Pons (tissue), 1 donor: ENCODE measurements around the gene GHSR.

ENCODE experiments used
- DNase-seq: peaks from one replicate; pipeline ENCODE4 v3.0.0-alpha.2; 2016; ENCODE audit warnings: low spot score

GHSR gene

DNA sequence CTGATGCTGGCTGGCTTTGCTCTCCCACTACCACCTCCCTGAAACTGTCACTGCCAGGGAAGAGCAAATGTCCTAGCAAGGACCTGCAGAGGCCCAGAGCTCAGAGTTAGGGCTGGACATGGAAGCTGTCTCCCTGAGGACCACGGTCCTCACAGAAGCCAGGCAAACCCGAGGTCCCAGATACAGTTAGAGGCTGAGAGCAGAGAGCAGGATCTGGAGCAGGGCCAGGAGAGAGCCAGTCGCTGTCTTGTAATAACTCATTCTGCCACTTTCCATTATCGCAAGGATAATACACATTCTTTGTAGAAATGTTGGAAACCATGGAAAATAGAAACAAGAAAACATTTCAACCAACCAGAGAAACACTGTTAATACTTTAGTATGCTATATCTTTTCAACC lies 10.1 kb downstream of the GHSR start:
- DNase-seq: no peak

DNA sequence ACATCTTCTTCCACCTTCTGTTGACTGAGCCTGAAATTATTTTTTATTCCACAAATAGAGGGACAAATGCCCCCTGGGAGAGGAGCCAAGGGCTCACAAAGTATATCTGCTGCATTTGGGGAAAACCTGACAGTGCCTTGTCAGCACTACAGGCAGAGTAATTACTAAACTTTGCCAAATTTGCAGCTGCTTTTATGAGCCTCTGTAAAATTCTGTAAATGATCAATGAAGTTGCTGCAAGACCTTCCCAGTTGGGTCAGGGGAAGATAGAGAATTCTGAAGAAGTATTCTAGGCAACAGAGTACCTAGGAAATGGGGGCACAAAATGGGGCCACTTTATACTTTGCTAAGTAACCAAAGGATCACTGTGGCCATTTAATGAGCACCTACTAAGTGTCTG lies 10.5 kb downstream of the GHSR start:
- DNase-seq: no peak

DNA sequence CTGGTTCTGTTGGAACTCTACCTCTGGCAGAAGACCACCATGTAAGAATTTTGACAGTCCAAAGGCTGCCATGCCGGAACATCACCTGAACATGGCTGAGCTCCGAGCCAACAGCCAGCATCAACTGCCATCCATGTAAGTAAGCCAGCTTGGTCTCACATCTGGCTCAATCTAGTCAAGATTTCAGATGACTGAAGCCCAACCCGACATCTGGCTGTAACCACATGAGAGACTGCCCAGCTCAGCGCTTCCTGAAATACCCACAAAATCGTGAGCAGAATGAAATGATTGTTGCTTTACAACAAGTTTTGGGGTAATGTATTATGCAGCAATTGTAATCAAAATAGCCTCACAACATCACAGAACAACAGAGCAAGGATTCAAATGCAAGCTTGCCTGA lies 32.9 kb downstream of the GHSR start:
- no peak for DNase-seq

DNA sequence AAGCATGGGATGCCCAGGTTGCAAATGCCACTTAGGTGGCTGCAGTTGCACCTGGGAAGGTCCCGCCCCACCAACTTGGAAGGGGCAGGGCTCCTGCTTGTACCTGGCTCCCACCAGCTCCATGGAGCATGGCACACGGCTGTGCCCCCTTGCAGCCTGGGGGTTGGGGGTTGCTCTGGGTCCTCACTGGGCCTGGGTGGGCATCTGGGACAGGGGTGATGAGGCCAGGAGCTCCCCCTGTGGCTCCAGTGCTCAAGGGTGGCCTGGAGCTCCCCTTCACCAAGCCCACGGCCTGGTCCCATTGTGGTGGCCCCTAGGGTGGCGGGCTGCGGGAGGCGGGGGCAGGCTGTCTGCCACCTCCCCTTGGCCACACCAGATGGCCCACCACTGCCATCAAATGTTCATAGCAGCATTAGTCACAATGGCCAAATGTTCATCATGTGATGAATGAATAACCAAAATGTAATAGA lies 36.7 kb downstream of the GHSR start:
- DNase-seq: no peak

DNA sequence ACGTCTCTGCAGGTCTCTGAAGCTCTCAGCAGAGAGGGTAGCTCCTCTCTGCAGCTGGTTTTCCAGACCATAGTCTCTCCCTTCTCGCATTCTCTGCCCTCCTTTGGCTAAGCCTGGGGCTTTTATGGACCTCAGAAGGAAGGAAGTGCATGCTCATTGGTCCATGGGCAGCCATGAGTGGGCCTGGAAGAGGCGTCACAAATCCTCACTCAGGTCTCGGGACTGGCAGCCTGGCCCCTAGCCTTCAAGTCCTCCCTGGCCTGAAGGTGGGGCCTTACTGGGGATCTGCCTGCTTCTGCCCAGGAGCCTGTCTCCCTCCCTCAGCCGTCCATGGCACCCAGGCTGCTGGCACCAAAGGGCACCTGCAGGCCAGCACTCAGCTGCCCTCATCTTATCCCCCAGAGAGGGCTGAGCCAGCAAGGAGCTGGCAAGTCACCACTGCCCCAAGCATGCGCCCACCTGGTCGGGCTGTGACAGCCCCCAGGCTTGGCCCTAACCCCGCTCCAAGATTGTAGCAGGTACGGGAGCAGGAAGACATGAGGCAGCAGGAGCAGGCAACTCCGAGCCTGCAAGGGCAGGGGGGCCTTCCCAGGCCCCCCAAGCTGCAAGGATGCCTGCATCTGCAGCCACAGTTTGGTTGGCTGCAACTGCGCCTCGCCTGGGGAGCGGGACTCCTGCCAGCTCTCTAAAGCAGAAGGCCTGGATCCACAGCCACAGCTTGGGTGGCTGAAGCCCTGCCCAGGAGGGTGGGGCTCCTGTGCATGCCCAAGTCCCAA lies 37.4 kb downstream of the GHSR start:
- no peak for DNase-seq

DNA sequence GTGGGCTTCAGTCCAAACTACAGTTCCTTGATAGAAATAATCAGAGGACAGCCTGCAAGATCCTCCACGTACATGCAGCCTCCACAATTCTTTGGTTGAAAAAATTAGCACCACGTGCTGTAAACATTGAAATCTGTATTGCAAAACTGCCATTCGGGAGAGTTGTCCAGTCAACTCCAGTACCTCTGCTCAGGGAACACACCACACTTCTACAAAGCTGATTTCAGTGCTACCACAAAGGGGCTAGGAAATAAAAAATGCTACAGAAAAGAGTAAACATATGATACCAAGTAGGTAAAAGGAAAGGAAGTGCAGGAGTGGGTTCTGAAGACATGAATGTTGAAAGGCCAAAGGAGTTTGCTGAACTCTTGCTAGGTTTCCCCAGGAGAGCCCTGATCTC lies 40.4 kb downstream of the GHSR start:
- DNase-seq: no peak

DNA sequence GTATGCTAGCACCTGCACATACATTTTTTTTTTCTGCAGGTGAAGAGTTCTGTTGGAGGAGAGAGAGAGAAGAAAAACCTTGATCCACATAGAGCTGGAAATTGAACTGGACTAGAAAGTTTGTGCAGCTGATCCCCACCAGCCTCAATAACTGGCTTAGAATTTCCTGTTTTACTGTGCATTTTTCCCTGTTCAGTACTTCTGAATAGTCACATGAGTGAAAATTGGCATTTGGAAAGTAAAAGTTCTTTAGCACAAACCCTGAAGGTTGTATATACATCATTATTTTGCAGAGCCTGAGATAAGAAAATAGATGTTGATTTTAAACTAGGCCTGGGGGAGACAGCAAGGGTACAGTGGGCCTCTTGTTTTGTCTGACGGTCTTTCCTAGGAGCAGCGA lies 42.3 kb downstream of the GHSR start:
- DNase-seq: no peak

DNA sequence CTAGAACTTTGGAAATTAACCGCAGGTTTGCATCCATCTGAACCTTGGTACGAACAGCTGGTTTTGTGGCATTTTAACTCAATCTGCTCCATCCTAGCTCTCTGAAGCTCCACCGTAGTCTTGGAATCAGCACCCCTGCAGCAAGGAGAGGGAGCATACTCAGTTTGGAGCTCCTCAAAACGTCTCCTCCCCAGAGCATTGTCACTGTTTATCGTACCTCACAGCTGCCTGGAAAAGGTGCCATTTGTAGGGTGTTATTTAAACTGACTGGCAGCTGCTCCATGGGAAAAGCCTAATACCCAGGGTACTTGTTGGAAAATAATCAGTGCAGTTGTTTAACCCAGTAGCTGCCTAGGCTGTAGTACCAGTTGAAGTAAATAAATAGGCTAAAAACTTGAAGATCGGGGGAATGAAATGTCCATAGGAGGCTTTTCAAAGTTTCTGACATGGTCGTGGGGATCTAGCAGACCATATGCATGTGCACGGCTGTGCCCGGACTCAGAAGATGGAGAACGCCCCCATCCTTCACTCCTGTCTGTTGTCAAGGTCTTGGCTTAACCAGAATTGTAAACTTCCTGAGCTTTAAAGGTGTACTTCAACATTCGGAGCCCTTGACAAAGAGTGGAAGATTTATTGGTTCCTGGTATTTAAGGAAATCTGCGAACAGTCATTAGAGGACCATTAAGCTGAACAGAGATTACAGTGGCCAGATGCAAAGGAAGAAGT lies 43.9 kb downstream of the GHSR start:
- DNase-seq: no peak

DNA sequence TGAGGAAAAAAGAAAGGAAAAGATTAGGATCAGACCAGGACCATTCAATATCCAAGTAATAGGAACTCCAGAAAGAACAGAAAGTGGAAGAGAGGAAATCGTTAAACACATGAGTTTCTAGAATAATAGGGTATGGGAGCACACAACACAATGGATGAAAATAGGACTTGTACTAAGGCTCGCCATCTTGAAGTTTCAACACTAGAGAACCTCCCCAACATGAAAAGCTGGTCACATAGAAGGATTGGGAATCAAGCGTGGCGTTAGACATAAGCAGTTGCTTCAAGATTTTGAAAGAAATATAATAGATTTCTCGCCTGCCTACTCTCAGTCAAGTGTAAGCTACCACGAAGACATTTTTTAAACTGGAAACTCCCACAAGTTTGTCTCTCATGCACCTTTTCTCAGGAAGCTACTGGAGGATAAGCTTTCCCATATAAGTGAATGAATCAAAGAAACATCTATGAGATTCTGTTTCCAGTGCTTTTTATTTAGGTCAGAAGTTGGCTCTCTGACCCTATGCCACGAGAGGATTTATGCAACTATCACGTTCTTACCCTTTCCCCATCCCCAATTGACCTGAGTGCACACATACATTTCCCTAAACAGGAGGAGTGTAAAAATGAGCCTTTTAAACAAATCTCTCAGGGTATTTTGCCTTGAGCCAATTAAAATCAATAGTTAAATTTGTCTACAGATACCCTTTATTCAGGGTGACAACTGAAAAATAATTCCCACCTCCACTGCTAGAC lies 45.2 kb downstream of the GHSR start:
- DNase-seq: no peak

DNA sequence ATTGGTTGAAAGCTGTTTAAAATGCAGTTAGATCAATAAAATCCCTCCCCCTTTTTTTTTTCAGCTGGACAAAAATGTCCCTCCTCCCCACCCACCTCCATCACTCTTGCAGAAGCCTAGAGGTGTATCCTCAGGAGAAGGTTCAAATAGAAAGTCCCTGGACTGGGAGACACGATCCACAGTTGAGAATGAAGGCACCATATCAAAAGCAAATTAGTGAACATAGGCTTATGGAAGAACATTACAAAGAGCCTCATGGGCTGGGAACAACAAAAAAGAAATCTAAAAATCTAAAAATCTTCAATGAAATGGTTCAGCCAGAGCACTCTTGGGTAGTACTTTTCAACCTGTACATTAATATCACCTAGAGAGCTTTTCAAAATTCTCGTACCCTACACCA lies 46.2 kb downstream of the GHSR start:
- no peak for DNase-seq

DNA sequence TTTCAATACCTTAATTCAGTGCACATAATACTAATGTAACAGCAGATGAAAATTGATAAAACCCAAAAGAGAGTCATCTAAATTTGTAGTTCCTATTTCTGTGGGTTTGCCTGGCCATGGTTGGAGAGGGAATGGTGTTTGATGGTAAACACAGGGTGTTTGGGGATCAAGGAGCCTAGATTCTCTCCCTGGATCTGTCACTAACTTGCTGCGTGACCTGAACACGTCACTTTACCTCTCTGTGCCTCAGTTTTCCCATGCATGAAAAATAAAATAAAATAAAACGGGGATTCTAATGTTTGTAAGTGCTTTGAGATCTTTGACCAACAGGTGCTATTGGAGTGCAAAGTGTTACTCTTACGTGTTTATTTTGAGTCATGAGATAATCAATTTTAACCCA lies 49.8 kb downstream of the GHSR start:
- no peak for DNase-seq

DNA sequence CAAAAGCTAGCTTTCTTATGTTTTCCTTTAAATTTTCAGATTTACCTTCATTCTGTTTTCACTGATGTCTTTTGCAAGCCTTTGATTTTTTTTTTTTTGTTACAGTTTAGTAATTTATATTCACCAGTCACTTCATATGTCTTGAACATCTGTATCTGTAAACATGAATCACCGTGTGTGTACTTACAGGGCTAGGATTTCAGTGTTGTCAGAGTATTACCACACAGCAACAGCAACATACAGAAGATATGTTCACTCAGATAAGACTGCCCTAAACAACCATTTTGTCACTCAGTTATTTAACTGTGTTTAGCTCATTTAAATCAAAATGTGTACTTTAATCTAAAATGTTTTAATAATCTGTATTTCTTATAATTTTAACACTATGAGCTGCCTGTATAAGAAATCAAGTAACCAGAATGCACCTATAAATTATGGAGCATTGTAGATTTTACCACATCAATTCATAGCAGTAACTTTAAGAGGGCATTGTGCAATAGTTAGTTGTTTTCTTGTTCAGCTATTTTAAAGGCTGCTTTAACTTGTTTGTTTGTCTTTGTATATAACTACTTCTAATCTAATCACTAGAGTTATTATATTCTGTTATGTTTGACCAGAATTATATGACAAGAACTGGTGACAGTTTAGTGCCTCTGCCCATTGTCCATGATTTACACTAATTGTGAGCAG lies 50.4 kb downstream of the GHSR start:
- no peak for DNase-seq

DNA sequence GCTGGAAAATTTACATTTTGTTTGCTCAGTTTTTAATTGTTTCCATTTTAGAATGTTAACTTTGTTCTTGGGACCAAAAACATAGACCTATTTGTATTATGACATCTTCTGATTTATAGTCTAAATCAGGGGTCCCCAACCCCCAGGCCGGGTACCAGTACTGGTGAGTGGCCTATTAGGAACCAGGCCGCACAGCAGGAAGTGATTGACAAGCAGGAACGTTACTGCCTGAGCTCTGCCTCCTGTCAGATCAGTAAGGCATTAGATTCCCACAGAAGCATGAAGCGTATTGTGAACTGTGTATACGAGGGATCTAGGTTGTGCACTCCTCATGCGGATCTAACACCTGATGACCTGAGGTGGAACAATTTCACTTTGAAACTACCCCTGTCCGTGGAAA lies 51.9 kb downstream of the GHSR start:
- no peak for DNase-seq

DNA sequence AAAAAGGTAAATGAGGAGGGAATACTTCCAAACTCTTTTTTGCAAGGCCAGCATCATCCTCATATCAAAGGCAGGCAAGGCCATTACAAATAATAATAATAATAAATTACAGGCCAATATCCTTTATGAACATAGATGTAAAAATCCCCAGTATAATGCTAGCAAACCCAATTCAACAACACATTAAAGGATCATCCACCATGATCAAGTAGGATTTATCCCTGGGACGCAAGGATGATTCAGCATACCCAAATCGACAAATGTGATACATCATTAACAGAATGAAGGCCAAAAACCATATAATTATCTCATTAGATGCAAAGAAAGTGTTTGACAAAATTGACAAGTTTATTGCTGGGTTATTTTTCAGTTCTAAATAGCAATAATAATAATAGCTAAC lies 53.6 kb downstream of the GHSR start:
- no peak for DNase-seq
